ENCODE measurements around the gene DUSP8.
"Not testable (repeated sequence)": the region's sequence is repeated elsewhere in the genome, so short reads cannot be mapped to it uniquely, and the experiment has no call there.

- TF ChIP-seq CTCF (IDR thresholded peaks at IDR 0.05; ENCODE audit: insufficient read depth, low read length, poor library complexity, severe bottlenecking); EZH2phosphoT487 (conservative IDR thresholded peaks at IDR 0.05; ENCODE audit: low read length): not testable (repeated sequence)
Measured at GRCh38 chr11:1582909-1583308, 10.8 kb upstream of the DUSP8 start.

All from SU-DHL-6 (cell line).